ENCODE data around the gene PTGR3. TPM values are rescaled to one million over a fixed set of nuclear protein-coding genes. Genes with fewer than 3 reads are reported as not detected.
"Not testable (repeated sequence)": the region's sequence is repeated elsewhere in the genome, so short reads cannot be mapped to it uniquely, and the experiment has no call there.

PTGR3 gene
- total and polyA plus RNA-seq, 5 experiments from 2014 or later, result 14.7 to 35.1 (median 28.5) TPM

DNA sequence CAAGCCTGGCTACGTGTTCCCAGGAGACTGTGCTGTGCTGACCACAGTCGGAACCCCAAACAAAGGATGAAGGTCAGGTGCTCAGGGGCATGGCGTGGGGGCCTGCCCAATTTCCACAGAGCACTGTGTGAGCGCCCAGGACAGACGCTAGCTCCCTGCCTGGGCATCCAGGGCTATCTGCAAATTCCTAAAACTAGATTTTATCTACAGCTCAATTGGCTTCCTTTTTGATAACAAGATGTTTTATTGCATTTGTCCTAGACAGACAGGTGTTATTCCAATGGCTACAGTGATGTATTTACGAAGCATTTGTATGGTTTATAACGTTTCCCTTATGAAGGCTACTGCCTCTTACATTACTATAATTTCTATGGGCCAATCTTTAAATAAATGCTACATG lies 16.0 kb downstream of the PTGR3 start:
- ATAC-seq (no peak), DNase-seq (no peak)
- H3K9me3 Mint-ChIP-seq, result no peaks in the 10 kb centered on the region
- H3K36me3 Mint-ChIP-seq, result peaks cover 0 to 2% (median 0%) of the 10 kb centered on the region in 3 donors
- H3K4me3 Mint-ChIP-seq, result no peak overlapping the region
- peak overlapping the region in 2 of 10 donors; percentile 51 to 75 for H3K27ac Mint-ChIP-seq
- peaks cover 2 to 14% (median 7%) of the 10 kb centered on the region in 4 donors for H3K4me1 Mint-ChIP-seq
- POLR2A ChIA-PET, result no interaction called here
- no peaks in the 10 kb centered on the region for H3K27me3 Mint-ChIP-seq

DNA sequence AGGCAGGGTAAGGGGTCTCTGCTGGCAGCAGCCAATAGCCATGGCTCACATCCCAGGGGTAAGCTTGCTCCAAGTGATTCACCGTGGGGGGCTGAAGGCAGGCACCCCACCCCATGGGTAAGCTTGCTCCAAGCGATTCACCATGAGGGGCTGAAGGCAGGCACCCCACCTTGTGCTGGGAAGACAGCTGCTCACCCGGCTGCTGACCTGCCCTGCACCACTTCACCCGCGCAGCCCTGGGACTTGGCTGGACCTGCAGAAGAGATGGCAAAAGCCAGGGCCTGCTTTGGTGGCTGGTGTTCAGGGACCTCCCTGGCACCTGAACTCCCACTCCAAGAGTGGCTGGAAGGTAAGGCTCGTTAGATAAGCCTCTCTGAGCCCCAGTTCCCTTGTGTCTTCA lies 19.2 kb downstream of the PTGR3 start:
- POLR2A ChIA-PET, result no interaction called here
- DNase-seq, result no peak
- Mint-ChIP-seq H3K4me3 (no peak overlapping the region), H3K9me3 (no peaks in the 10 kb centered on the region), H3K36me3 (no peaks in the 10 kb centered on the region), H3K27me3 (peaks cover 0 to 2% (median 0%) of the 10 kb centered on the region in 5 donors), H3K4me1 (peaks cover 0 to 6% (median 3%) of the 10 kb centered on the region in 4 donors), H3K27ac (no peak overlapping the region)
- ATAC-seq, result no peak

DNA sequence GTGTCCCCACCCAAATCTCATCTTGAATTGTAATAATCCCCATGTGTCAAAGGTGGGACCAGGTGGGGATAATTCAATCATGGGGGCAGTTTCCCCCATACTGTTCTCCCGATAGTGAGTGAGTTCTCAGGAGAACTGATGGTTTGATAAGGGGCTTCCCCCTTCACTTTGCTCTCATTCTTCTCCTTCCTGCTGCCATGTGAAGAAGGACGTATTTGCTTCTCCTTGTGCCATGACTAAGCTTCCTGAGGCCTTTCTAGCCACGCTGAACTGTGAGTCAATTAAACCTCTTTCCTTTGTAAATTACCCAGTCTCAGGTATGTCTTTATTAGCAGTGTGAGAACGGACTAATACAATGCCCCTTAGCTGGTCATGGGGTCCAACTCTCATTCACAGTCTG lies 21.2 kb downstream of the PTGR3 start:
- not testable (repeated sequence) for H3K4me3 Mint-ChIP-seq, DNase-seq, H3K36me3 Mint-ChIP-seq, ATAC-seq, H3K27me3 Mint-ChIP-seq, H3K4me1 Mint-ChIP-seq, H3K27ac Mint-ChIP-seq, H3K9me3 Mint-ChIP-seq
- POLR2A ChIA-PET, result interaction anchor here (0.5 kb wide), 1 partner anchor 121 kb away, joined by 3 read pairs; no protein-coding TSS in a partner anchor

DNA sequence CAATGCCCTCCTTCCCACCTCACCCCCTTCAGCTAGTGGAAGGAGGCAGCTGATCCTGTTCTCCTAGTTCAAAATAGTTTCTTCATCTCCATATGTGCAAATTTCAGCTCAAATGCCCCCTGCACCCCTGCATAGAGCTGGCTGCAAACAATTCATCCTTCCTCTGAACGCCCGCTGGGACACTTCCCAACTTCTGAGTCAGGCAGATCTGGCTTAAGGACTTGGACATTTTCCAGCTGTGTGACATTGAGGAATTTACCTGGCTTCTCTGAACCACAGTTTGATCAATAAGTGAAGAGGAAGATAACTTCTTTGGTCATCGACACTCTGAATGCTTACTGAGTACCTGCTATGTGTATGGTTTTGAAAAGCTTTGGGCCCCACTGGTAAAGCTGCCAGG lies 23.5 kb downstream of the PTGR3 start:
- DNase-seq (no peak), ATAC-seq (no peak)
- Mint-ChIP-seq H3K4me3 (no peak overlapping the region), H3K36me3 (no peaks in the 10 kb centered on the region), H3K27ac (no peak overlapping the region), H3K9me3 (peaks cover 0 to 2% (median 0%) of the 10 kb centered on the region in 9 donors), H3K27me3 (peaks cover 0 to 8% (median 0%) of the 10 kb centered on the region in 5 donors), H3K4me1 (peaks cover 0 to 5% (median 0%) of the 10 kb centered on the region in 4 donors)
- POLR2A ChIA-PET, result no interaction called here

DNA sequence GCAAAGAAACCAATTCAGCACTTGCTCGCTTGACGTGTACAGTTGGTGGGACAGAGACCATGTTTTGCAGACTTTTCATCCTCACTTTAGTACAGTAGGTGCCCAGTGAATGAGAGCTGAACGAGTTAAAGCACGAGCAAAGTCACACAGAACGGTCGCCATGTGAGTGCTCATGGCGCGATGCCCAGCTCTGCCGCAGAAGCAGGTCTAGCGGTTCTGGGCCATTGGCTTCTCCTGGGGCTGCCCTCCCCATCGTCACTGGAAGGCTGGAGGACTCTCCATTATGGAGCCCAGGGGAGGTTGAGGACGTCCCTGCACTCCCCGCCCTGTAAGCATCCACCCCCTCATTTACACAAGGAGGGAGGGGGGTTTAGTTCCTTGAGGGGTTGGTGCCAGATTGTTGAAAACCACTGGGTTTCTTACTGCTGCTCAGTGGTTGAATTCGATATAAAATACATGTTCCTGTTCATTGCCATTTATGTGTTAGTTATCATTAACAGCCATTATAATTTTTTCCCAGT lies 24.9 kb downstream of the PTGR3 start:
- H3K4me1 Mint-ChIP-seq, result peaks cover 0 to 5% (median 0%) of the 10 kb centered on the region in 4 donors
- ATAC-seq (no peak), DNase-seq (no peak)
- H3K9me3 Mint-ChIP-seq, result peaks cover 0 to 2% (median 0%) of the 10 kb centered on the region in 9 donors
- peaks cover 0 to 8% (median 0%) of the 10 kb centered on the region in 5 donors for H3K27me3 Mint-ChIP-seq
- H3K27ac Mint-ChIP-seq, result no peak overlapping the region
- POLR2A ChIA-PET, result no interaction called here
- H3K4me3 Mint-ChIP-seq, result no peak overlapping the region
- no peaks in the 10 kb centered on the region for H3K36me3 Mint-ChIP-seq

DNA sequence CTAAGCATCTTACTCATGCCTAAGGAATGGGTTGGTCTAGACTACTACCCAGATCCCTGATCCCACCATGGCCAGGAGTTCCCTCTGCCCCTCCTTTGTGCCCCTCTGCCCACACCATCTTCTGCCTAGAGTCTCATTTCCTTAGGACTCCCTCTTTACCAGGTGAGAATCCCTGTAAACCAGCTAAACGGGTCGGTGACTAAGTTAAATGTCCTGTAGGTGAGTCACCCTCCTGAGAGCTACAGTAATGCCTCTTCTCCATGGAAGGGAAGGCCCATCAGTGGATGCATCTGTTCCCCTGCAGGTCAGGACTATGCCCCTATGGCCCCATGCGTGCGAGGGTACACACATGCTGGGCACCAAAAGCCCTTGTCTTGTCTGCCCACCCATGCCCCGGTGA lies 25.4 kb downstream of the PTGR3 start:
- Mint-ChIP-seq H3K27ac (no peak overlapping the region), H3K4me3 (no peak overlapping the region), H3K36me3 (no peaks in the 10 kb centered on the region), H3K4me1 (peaks cover 0 to 5% (median 0%) of the 10 kb centered on the region in 4 donors), H3K27me3 (peaks cover 0 to 10% (median 0%) of the 10 kb centered on the region in 5 donors), H3K9me3 (peaks cover 0 to 2% (median 0%) of the 10 kb centered on the region in 9 donors)
- DNase-seq, result no peak
- no peak for ATAC-seq
- POLR2A ChIA-PET, result no interaction called here

DNA sequence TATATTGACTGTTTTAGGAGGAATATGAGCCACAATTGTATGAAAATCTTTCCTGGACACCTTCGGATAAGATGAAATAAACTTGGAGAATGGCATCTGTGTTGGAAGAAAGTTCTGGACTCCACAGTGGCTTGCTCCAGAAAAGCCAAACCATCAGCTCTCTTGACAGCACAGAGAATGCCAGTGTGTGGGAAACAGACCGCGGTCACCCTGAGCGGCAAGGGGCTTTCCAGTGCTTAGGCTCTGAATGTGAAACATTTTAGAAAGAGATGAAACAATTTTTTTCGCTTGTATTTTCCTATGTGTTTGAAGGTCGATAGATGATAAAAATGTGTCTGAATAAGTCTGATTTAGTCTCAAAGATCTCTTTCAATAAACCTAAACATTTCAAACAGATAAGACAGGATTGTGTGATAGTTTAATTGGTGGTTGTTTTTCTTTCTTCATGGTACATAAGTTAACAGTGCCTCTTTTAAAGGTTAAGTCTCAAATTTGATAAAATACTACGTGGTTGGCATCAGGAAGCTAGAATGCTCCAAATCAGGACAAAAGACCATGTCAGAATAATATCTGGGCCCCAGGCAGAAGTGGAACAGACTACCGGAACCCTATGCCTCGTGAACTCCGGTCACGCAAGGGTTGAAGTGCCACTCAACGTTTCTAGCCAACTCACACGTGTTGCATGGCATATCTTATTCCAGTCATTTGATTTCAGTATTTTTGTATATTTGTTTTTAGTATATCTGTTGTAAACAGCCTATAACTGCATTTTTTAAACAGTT lies 28.9 kb downstream of the PTGR3 start:
- no peak for DNase-seq

DNA sequence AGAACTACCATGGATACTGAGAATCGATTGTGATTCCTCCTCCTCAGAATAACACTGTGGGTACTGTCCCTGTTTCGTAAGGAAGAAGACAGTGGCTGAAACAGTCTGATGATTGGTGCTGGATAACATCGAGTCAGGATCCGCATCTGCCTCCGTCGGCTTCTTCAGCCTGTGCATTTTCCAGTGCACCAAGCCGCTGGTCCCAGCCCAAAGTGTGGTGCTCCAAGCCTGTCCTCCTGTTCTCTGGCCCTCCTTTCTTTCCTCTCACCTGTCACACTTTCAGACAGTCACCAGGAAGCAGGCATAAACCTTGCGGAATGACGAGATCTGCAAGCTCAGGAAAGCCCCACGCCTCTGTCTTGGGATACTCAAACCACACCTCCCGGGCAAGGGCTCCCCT lies 30.6 kb downstream of the PTGR3 start:
- no peaks in the 10 kb centered on the region for H3K36me3 Mint-ChIP-seq
- ATAC-seq, result no peak
- H3K9me3 Mint-ChIP-seq, result peaks cover 0 to 2% (median 0%) of the 10 kb centered on the region in 9 donors
- H3K4me1 Mint-ChIP-seq, result peaks cover 4 to 9% (median 6%) of the 10 kb centered on the region in 4 donors
- no peak for DNase-seq
- H3K4me3 Mint-ChIP-seq, result no peak overlapping the region
- no peak overlapping the region for H3K27ac Mint-ChIP-seq
- peaks cover 0 to 11% (median 0%) of the 10 kb centered on the region in 5 donors for H3K27me3 Mint-ChIP-seq
- POLR2A ChIA-PET, result no interaction called here

More for the DNA sequence above, 28.9 kb downstream of the PTGR3 start:
- peaks cover 0 to 2% (median 0%) of the 10 kb centered on the region in 4 donors for H3K4me1 Mint-ChIP-seq
- no peak for ATAC-seq
- POLR2A ChIA-PET, result no interaction called here
- no peaks in the 10 kb centered on the region for H3K36me3 Mint-ChIP-seq
- H3K4me3 Mint-ChIP-seq, result no peak overlapping the region
- peaks cover 0 to 11% (median 0%) of the 10 kb centered on the region in 5 donors for H3K27me3 Mint-ChIP-seq
- H3K27ac Mint-ChIP-seq, result no peak overlapping the region
- H3K9me3 Mint-ChIP-seq, result peaks cover 0 to 2% (median 0%) of the 10 kb centered on the region in 9 donors

DNA sequence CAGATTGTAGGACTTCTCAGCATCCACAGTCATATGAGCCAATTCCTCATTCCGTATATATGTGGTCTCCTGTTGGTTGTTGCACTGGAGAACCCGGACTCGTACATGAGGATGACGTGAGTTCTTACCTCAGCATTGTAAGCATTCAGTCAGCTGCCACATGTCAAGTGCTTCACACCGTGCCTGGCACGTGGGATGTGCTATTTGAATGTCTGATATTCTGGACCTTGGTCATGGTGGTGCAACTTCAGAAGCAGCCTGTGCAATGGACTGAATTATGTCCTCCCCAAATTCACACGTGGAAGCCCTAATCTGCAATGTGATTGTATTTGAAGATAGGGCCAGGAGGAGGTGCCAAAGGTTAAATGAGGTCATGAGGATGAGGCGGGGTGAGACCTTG lies 32.1 kb downstream of the PTGR3 start:
- no peak for ATAC-seq
- H3K36me3 Mint-ChIP-seq, result no peaks in the 10 kb centered on the region
- peaks cover 11 to 14% (median 12%) of the 10 kb centered on the region in 4 donors for H3K4me1 Mint-ChIP-seq
- no peak for DNase-seq
- peaks cover 0 to 2% (median 0%) of the 10 kb centered on the region in 9 donors for H3K9me3 Mint-ChIP-seq
- POLR2A ChIA-PET, result no interaction called here
- no peak overlapping the region for H3K4me3 Mint-ChIP-seq
- H3K27me3 Mint-ChIP-seq, result peaks cover 0 to 7% (median 0%) of the 10 kb centered on the region in 5 donors
- H3K27ac Mint-ChIP-seq, result peak overlapping the region in 2 of 10 donors; percentile 38 to 53

DNA sequence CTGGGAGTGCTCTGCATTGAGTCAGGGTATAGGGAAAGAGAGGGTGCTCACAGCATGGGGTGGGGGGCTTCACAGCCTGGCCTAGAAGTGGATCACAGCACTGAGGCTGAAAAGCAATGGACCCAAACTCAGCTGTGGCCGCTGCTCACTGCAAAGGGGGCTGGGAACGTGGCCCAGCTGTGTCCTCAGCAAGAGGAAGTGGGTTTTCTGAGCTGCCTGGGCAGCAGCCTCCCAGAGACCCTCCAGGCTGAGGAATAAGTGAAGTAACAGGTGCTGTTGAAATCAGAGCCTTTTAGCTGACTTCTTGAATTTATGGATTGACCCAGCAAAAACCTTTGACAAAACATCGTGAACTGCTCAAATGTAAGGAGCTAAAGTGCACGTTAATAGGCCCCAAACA lies 35.2 kb downstream of the PTGR3 start:
- H3K36me3 Mint-ChIP-seq, result peaks cover 0 to 3% (median 0%) of the 10 kb centered on the region in 3 donors
- no peaks in the 10 kb centered on the region for H3K9me3 Mint-ChIP-seq
- no peak for DNase-seq
- POLR2A ChIA-PET, result no interaction called here
- no peak for ATAC-seq
- H3K27me3 Mint-ChIP-seq, result peaks cover 0 to 3% (median 0%) of the 10 kb centered on the region in 5 donors
- no peak overlapping the region for H3K27ac Mint-ChIP-seq
- H3K4me1 Mint-ChIP-seq, result peaks cover 9 to 14% (median 12%) of the 10 kb centered on the region in 4 donors
- H3K4me3 Mint-ChIP-seq, result no peak overlapping the region

DNA sequence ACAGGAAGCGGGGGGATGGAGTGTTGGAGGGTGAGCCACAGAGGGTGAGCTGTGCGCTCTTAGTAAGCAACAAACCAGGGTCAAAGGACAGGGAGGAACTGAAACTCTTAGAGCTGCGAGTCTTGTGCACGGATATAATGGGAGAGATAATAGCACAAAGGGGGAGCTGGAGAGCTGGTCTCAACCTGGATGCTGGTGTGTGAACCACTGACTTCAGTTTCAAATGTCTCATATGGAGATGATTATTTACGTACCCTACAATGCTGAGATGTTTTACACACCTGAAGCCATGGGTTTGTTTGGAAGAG lies 35.9 kb downstream of the PTGR3 start:
- ATAC-seq, result no peak
- POLR2A ChIA-PET, result no interaction called here
- Mint-ChIP-seq H3K4me3 (no peak overlapping the region), H3K4me1 (peaks cover 9 to 14% (median 12%) of the 10 kb centered on the region in 4 donors), H3K9me3 (no peaks in the 10 kb centered on the region), H3K36me3 (peaks cover 0 to 3% (median 0%) of the 10 kb centered on the region in 3 donors), H3K27me3 (peaks cover 0 to 2% (median 0%) of the 10 kb centered on the region in 5 donors), H3K27ac (peak overlapping the region in 2 of 10 donors; percentile 5 to 86)
- peak in 2 of 10 donors; percentile 5 to 13 for DNase-seq

DNA sequence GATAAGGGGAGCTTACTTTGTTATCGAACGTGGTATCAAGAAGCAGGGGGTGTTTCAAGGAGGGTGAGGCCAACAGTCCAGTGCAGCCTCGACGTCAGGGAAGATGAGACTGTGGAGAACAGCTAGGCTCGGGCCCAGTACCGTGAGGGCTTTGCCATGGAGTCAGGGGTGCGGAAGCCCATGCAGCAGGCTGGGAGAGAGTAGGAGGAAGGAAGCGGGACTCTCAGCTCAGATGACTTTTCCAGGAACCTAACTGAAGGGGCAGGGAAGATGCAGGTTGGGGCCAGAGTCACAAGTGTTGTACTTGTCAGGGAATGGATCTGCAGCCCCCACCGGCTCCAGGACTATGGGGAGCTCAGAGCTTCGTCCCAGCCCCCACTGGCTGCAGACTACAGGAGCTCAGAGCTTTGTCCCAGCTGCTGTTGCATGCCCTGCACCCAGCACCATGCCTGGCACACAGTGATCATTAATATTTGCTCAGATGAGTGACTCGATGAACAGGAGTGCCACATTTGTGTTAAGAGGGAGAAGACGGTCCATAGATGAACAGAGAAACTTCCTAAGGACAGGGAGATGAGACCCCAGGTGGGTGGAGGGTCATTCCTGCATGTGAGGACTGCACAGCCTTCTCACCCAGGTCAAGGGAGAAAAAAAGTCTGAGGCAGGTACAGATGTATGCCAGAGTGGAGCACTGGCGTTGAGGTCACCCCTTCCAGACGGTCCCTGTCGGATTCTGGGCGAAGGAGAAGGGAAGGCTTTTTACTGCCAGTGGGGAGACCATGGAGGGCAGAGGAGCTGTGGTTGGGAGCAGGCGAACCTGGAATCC lies 36.4 kb downstream of the PTGR3 start:
- POLR2A ChIA-PET, result no interaction called here
- DNase-seq, result no peak
- Mint-ChIP-seq H3K27ac (peak overlapping the region in 3 of 10 donors; percentile 5 to 86 (median 27)), H3K27me3 (peaks cover 0 to 2% (median 0%) of the 10 kb centered on the region in 5 donors), H3K4me3 (no peak overlapping the region), H3K9me3 (no peaks in the 10 kb centered on the region), H3K36me3 (peaks cover 0 to 3% (median 0%) of the 10 kb centered on the region in 3 donors), H3K4me1 (peaks cover 9 to 14% (median 12%) of the 10 kb centered on the region in 4 donors)
- no peak for ATAC-seq

Measured in naive thymus-derived CD8-positive, alpha-beta T cell (primary cell).